ENCODE results near the gene AKAP6. TPM values are rescaled to one million over a fixed set of nuclear protein-coding genes. Genes with fewer than 3 reads are reported as not detected.

AKAP6 gene
- total and polyA plus RNA-seq, 2 of the 8 experiments (the other 6 are each of a cell fraction or from before 2014, with no cell fraction given): 0.09 to 0.89 TPM

- FAIRE-seq (peak; percentile 39), DNase-seq (ENCODE audit: low read depth in 1 of 2, low spot score in 2 of 2) (no peak)
- Histone ChIP-seq H3K27me3 (replicated peaks in 1 of 4; ENCODE audit: control insufficient read depth in 3 of 4, extremely low read depth in 1 of 4, insufficient read depth in 3 of 4, low read length in 3 of 4) (no peaks in the 10 kb centered on the region), H3K36me3 (ENCODE audit: control insufficient read depth in 2 of 4, insufficient read depth in 4 of 4, low read length in 3 of 4) (no peaks in the 10 kb centered on the region), H2BK15ac (ENCODE audit: low read length) (no peak overlapping the region), H3K9me3 (ENCODE audit: insufficient read depth in 2 of 2, low read depth in 1 of 2, low read length in 1 of 2) (no peaks in the 10 kb centered on the region), H4K8ac (ENCODE audit: extremely low read depth, insufficient read depth, low read length) (no peak overlapping the region), H3K4ac (replicated peaks; ENCODE audit: insufficient read length, low read depth, low read length) (no peak overlapping the region), H3K56ac (replicated peaks; ENCODE audit: insufficient read length, low read depth, low read length) (no peak overlapping the region), H3K79me1 (ENCODE audit: low read depth, low read length) (no peaks in the 10 kb centered on the region), H2AK5ac (ENCODE audit: low read depth, low read length) (no peak overlapping the region), H3K23me2 (ENCODE audit: low read depth, low read length) (no peaks in the 10 kb centered on the region), H4K91ac (replicated peaks; ENCODE audit: insufficient read length, low read length) (no peak overlapping the region), H3K14ac (ENCODE audit: insufficient read length) (no peak overlapping the region), H3K4me2 (ENCODE audit: insufficient read depth in 1 of 2, low read depth in 2 of 2, low read length in 2 of 2) (no peak overlapping the region), H3K18ac (ENCODE audit: extremely low read depth, low read length) (no peak overlapping the region), H3K4me1 (replicated peaks in 1 of 4; ENCODE audit: control insufficient read depth in 3 of 4, insufficient read depth in 4 of 4, low read length in 3 of 4) (peaks cover 0 to 3% (median 0%) of the 10 kb centered on the region in 4 experiments; a peak in 1 of 7 replicates), H3K4me3 (ENCODE audit: extremely low read depth in 1 of 4, insufficient read depth in 2 of 4, low read depth in 3 of 4, low read length in 4 of 4) (no peak overlapping the region), H3K9ac (replicated peaks in 1 of 4; ENCODE audit: extremely low read depth in 1 of 4, low read depth in 3 of 4, low read length in 3 of 4) (no peak overlapping the region), H3K23ac (ENCODE audit: insufficient read length) (no peak overlapping the region), H4K20me1 (replicated peaks in 1 of 2; ENCODE audit: control insufficient read depth in 1 of 2, insufficient read depth in 2 of 2, low read length in 2 of 2) (no peaks in the 10 kb centered on the region), H4K5ac (ENCODE audit: insufficient read length, low read depth, low read length) (no peak overlapping the region), H2BK20ac (ENCODE audit: low read length) (no peak overlapping the region), H2BK120ac (replicated peaks; ENCODE audit: low read depth, low read length) (no peak overlapping the region), H2BK12ac (ENCODE audit: low read depth, low read length) (no peak overlapping the region), H2AFZ (ENCODE audit: low read length) (no peak overlapping the region), H3K27ac (ENCODE audit: low read depth, low read length) (no peak overlapping the region), H2BK5ac (ENCODE audit: low read depth, low read length) (no peak overlapping the region), H3K79me2 (ENCODE audit: control insufficient read depth in 1 of 2, insufficient read depth in 2 of 2, low read length in 2 of 2) (no peaks in the 10 kb centered on the region)
- 82% methylated on average over 1 of the region's 1 CpG; no CpG with 5 or more reads in 1 of the 2 experiments for WGBS, 2 experiments (ENCODE audit: extremely low coverage in 1 of 2, insufficient coverage in 1 of 2, insufficient read length in 1 of 2, insufficient replicate concordance in 2 of 2, low coverage in 1 of 2, low lambda C conversion rate in 2 of 2, missing lambda C conversion rate in 1 of 2)
- ChIA-PET POLR2A (ENCODE audit: partially characterized antibody) (interaction anchor here (1.0 kb wide), 1 partner anchor 50 kb away, joined by 3 read pairs; no protein-coding TSS in a partner anchor), CTCF (ENCODE audit: partially characterized antibody) (interaction anchor here (1.6 kb wide), 1 partner anchor 25 kb away, joined by 3 read pairs; no protein-coding TSS in a partner anchor)
- TF ChIP-seq POLR2AphosphoS5 (IDR thresholded peaks at IDR 0.05; ENCODE audit: low read depth, low read length): no peak
- TF ChIP-seq ZNF274 (IDR thresholded peaks at IDR 0.05; ENCODE audit: borderline replicate concordance, extremely low read depth, low read length): no peak
- no peak for TF ChIP-seq EZH2 (IDR thresholded peaks at IDR 0.05; ENCODE audit: low read depth, low read length, severe bottlenecking)
- no peak for TF ChIP-seq CBX5 (IDR thresholded peaks at IDR 0.05; ENCODE audit: low read depth, low read length)
- no peak for TF ChIP-seq RBBP5 (IDR thresholded peaks at IDR 0.05; ENCODE audit: borderline replicate concordance, low read depth, low read length)
- no peak for TF ChIP-seq SP2 (IDR thresholded peaks at IDR 0.05; ENCODE audit: low read length)
Observed at GRCh38 chr14:32561520-32561919, 232.4 kb downstream of the AKAP6 start.
